Fibroblast of mammary gland (primary cell): Measurements from ENCODE around the gene WIPI1.

Source experiments
- DNase-seq: peaks from one replicate; pipeline ENCODE4 v3.0.0-alpha.2; 2010; ENCODE audit warnings: low read depth
- H3K4me3 ChIP-seq: 2 replicates; pipeline ENCODE4 v1.5.1; 2011; ENCODE audit warnings: low read depth, mild to moderate bottlenecking, low read length, moderate library complexity; ENCODE audit not compliant: control insufficient read depth
- TF ChIP-seq, protein P1 (sequence below): conservative IDR thresholded peaks from 2 replicates; pipeline ENCODE4 v1.5.1; 2011; ENCODE audit warnings: low read depth, low read length, inconsistent platforms; ENCODE audit not compliant: control insufficient read depth, insufficient read depth

Gene WIPI1

DNA sequence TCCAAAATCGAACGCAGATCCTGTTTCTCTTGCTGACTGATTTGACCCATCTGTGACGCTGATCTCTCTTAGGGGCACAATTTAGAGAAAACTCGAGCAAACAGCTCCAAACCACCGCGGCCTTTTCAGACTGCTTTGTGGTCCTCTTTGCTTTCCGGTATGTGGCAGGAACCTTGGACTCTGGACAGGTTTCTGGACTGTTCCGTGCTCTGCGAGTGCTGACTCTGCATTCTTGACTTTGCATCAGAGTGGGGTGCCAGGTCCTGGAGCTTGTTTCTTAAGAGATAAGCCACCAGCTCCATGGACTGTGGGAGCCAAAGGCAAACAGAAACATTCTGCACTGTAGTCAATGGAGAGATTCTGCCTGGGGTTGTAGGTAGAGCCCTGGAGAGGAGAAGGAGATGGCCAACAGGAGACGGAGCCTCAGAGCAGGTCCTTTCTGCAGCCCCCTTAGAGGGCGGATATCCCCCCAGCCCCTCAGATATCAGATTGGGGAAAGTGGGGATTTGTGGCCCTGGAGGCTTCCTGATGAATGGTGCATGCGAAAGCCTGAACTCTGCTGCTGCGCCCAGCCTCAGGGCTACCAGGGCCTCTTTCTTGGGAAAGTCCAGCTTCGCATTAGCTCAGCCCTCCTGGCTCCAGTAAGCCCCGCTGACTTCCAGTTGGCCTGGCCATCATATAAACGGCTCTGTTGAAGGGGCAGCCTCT is 65.6 kb downstream of the WIPI1 start:
- TF ChIP-seq, protein P1, sequence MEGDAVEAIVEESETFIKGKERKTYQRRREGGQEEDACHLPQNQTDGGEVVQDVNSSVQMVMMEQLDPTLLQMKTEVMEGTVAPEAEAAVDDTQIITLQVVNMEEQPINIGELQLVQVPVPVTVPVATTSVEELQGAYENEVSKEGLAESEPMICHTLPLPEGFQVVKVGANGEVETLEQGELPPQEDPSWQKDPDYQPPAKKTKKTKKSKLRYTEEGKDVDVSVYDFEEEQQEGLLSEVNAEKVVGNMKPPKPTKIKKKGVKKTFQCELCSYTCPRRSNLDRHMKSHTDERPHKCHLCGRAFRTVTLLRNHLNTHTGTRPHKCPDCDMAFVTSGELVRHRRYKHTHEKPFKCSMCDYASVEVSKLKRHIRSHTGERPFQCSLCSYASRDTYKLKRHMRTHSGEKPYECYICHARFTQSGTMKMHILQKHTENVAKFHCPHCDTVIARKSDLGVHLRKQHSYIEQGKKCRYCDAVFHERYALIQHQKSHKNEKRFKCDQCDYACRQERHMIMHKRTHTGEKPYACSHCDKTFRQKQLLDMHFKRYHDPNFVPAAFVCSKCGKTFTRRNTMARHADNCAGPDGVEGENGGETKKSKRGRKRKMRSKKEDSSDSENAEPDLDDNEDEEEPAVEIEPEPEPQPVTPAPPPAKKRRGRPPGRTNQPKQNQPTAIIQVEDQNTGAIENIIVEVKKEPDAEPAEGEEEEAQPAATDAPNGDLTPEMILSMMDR: no peak
- H3K4me3 ChIP-seq: no peak overlapping the region
- DNase-seq: peak; percentile 40

GRCh38 chr17:68390888-68391545 is 66.3 kb downstream of the WIPI1 start:
- TF ChIP-seq, protein P1: no peak
- no peak overlapping the region for H3K4me3 ChIP-seq
- DNase-seq: peak; percentile 43

- no peak overlapping the region for H3K4me3 ChIP-seq
- TF ChIP-seq, protein P1: no peak
- DNase-seq: no peak
These were observed 68.3 kb downstream of the WIPI1 start for GRCh38 chr17:68389041-68389440.

DNA sequence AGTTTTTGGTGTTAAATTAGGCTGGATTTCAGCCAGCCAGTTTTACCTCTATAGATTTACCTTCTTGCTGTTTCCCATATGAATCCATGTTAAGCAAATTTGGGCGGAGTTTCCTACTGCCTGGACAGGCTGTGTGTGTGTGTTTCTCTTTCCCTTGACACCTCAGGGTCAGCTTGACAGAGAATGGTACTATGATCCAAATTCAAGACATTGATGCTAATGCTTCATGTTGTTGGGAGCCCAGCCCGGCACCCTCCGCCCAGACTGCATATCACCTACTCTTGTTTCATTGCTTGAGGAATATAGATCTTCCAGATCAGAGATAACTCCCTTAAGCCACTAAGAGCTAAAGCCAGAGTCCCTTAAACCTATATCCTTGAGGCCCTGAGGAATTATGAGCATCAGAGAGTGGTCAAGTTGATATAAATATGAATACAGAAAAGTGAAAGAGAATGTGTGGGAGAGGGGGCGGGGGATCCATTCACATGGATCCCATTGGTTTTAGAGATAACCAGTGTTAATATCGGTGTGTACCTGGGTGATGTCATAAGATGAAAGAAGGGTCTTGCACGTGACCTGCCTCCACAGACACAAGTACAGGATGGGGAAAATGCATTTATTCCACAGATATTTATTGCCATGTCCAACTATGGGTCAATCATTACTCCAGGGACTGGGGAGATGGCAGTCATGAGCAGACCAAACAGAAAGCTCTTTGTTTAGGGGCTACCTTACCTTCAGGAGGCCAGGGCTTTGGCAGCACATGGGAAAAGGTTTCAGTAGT is 69.7 kb downstream of the WIPI1 start:
- TF ChIP-seq, protein P1: no peak
- no peak for DNase-seq
- no peak overlapping the region for H3K4me3 ChIP-seq

DNA sequence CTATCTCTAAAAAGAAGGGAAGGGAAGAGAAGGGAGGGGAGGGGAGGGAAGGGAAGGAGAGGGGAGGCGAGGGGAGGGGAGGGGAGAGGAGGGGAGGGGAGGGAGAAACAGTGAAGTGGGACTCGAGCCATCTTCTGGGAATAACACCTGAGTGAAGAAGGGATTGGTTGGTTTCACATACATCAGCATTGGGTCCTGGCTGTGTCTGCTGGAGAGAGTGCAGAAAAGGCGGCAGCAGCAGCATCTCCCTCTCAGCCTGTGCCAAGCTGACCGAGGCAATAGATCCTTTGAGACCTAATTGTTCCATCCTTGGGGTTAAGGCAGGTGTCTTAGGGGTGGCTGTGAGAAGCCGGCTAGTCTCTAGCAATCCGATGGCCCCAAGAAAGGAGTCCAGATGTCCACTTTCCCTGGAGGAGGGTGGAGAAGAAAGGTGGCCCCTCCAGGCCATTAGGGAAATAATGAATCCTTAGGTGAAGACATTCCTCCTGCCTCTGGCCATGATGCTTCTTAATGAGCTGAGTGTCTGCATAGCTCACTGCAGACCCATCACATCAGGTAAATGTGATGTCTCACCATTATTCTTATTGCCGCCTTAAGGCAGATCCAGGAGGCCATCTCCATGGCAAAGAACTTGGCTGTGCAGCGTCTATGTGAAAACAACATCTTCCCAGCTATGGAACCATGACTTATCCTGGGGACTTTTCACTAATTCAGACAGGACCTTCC is 71.6 kb downstream of the WIPI1 start:
- DNase-seq: no peak
- H3K4me3 ChIP-seq: no peak overlapping the region
- TF ChIP-seq, protein P1: no peak

- TF ChIP-seq, protein P1: no peak
- no peak overlapping the region for H3K4me3 ChIP-seq
- DNase-seq: no peak
These were observed 72.4 kb downstream of the WIPI1 start for GRCh38 chr17:68384941-68385340.
